ENCODE data around the gene PHLPP2.

DNA sequence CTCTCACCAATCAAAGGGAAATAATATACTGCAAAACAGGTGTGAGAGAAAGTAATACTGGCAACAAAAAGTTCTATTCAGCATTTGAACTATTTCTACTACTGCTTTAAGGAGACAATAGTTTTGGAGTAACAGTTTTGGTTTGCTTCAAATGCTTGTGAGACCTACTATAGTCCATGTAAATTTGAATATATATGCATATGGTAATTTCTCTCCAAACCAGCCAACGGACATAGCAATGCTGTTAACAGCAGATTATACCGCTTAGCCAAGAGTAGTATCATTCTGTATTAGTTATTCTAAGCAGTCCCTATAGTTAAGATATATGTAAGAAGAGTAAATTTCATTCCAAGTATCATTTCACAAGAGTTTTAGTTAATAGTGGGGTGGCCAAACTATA, 18.5 kb downstream of the PHLPP2 start:
- TF ChIP-seq, protein P1, sequence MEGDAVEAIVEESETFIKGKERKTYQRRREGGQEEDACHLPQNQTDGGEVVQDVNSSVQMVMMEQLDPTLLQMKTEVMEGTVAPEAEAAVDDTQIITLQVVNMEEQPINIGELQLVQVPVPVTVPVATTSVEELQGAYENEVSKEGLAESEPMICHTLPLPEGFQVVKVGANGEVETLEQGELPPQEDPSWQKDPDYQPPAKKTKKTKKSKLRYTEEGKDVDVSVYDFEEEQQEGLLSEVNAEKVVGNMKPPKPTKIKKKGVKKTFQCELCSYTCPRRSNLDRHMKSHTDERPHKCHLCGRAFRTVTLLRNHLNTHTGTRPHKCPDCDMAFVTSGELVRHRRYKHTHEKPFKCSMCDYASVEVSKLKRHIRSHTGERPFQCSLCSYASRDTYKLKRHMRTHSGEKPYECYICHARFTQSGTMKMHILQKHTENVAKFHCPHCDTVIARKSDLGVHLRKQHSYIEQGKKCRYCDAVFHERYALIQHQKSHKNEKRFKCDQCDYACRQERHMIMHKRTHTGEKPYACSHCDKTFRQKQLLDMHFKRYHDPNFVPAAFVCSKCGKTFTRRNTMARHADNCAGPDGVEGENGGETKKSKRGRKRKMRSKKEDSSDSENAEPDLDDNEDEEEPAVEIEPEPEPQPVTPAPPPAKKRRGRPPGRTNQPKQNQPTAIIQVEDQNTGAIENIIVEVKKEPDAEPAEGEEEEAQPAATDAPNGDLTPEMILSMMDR (IDR thresholded peaks at IDR 0.05; ENCODE audit: borderline replicate concordance, extremely low read depth, low read length, poor library complexity, severe bottlenecking) = no peak
- TF ChIP-seq EZH2 (IDR thresholded peaks at IDR 0.05; ENCODE audit: borderline replicate concordance, low read depth, low read length, severe bottlenecking) = no peak

All from DND-41 (cell line).